Measurements from ENCODE around the gene GJA4. TPM values are rescaled to one million over a fixed set of nuclear protein-coding genes. Genes with fewer than 3 reads are reported as not detected.

The GJA4 gene
- total RNA-seq, 4 donors from 2014 or later, result 11.0 to 22.7 (median 18.8) TPM

- Histone ChIP-seq H3K4me3 (replicated peaks in 1 of 3) (no peak overlapping the region), H3K27ac (no peak overlapping the region), H3K27me3 (no peaks in the 10 kb centered on the region), H3K9me3 (no peaks in the 10 kb centered on the region), H3K4me1 (peaks cover 5 to 27% of the 10 kb centered on the region in 2 donors), H3K36me3 (no peaks in the 10 kb centered on the region)
- intact Hi-C loops (cut with DNase I), result loop anchor here (2.0 to 5.0 kb wide), 2 partner anchors 65 to 80 kb away; no protein-coding TSS in a partner anchor
- peak in 3 of 6 experiments; percentile 9 to 37 (median 26) for TF ChIP-seq CTCF (IDR thresholded peaks at IDR 0.05)
- no peak for TF ChIP-seq POLR2A (IDR thresholded peaks at IDR 0.05)
- DNase-seq, result peak in 1 of 2 donors; percentile 37
- WGBS, 2 donors, result 48 to 49% methylated on average over 8 to 9 of the region's 9 CpGs
These were observed 5.1 kb upstream of the GJA4 start for GRCh38 chr1:34787461-34788420.

DNA sequence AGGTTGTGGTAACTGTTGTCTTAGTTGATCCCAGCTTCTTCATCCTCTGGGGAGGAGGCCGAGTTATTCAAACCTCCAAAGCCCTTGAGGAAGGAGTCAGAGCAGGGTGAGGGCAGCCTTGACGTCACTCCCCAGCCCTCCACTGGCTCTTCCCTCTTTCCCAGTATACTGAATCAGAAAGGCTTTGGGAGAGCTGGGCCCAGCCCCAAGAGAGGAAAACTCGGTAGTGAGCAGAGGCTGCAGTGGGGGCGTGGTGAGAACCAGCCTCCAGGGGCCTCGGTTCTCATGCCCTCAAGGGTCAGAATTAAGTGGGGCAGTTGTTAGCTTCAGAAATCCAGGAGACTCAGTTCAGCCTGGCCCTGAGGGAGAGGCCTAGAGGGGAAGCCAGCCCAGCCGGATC is 1.8 kb upstream of the GJA4 start:
- no peak for DNase-seq
- Histone ChIP-seq H3K4me3 (replicated peaks in 1 of 3) (no peak overlapping the region), H3K27me3 (no peaks in the 10 kb centered on the region), H3K27ac (no peak overlapping the region), H3K4me1 (peaks cover 9 to 40% of the 10 kb centered on the region in 2 donors), H3K36me3 (no peaks in the 10 kb centered on the region), H3K9me3 (no peaks in the 10 kb centered on the region)
- intact Hi-C loops (cut with DNase I), result no loop called here
- WGBS, 2 donors, result 71% methylated on average over 5 to 6 of the region's 6 CpGs
- TF ChIP-seq POLR2A (IDR thresholded peaks at IDR 0.05), result no peak
- no peak for TF ChIP-seq CTCF (IDR thresholded peaks at IDR 0.05)

GRCh38 chr1:34792424-34792823 is 375 bp upstream of the GJA4 start:
- Histone ChIP-seq H3K9me3 (no peaks in the 10 kb centered on the region), H3K36me3 (no peaks in the 10 kb centered on the region), H3K27ac (peak overlapping the region in 2 of 3 donors; percentile 75 to 82), H3K27me3 (no peaks in the 10 kb centered on the region), H3K4me3 (replicated peaks in 1 of 3) (peak overlapping the region in 1 of 3 donors; percentile 46), H3K4me1 (peaks cover 9 to 30% of the 10 kb centered on the region in 2 donors)
- no peak for DNase-seq
- WGBS, 2 donors, result 57 to 62% methylated on average over 9 to 10 of the region's 10 CpGs
- intact Hi-C loops (cut with DNase I), result no loop called here
- TF ChIP-seq CTCF (IDR thresholded peaks at IDR 0.05), result no peak
- no peak for TF ChIP-seq POLR2A (IDR thresholded peaks at IDR 0.05)

DNA sequence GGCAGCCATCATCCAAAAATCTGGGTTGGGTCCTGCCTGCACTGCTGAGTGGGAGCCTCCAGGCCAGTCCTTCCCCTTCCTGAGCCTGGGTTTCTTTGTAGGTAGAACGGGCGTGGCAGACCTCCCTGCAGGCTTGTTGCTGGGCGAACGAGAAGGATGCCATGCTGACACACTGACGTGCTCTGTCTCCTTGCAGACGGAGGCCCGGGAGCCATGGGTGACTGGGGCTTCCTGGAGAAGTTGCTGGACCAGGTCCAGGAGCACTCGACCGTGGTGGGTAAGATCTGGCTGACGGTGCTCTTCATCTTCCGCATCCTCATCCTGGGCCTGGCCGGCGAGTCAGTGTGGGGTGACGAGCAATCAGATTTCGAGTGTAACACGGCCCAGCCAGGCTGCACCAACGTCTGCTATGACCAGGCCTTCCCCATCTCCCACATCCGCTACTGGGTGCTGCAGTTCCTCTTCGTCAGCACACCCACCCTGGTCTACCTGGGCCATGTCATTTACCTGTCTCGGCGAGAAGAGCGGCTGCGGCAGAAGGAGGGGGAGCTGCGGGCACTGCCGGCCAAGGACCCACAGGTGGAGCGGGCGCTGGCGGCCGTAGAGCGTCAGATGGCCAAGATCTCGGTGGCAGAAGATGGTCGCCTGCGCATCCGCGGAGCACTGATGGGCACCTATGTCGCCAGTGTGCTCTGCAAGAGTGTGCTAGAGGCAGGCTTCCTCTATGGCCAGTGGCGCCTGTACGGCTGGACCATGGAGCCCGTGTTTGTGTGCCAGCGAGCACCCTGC is 1.4 kb downstream of the GJA4 start:
- intact Hi-C loops (cut with DNase I), result no loop called here
- peak; percentile 26 to 53 for DNase-seq
- Histone ChIP-seq H3K27ac (peak overlapping the region in 2 of 3 donors; percentile 75 to 82), H3K4me3 (replicated peaks in 1 of 3) (peak overlapping the region in 1 of 3 donors; percentile 46), H3K4me1 (peaks cover 9 to 23% of the 10 kb centered on the region in 2 donors), H3K27me3 (no peaks in the 10 kb centered on the region), H3K36me3 (no peaks in the 10 kb centered on the region), H3K9me3 (no peaks in the 10 kb centered on the region)
- 83 to 84% methylated on average over 36 to 38 of the region's 40 CpGs for WGBS, 2 donors
- TF ChIP-seq POLR2A (IDR thresholded peaks at IDR 0.05) (no peak), CTCF (IDR thresholded peaks at IDR 0.05) (no peak)
